Ishikawa (cell line): Measurements from ENCODE around the gene RRH.

Source experiments
- CREB1 ChIP-seq: IDR thresholded peaks from 2 replicates; pipeline ENCODE4 v1.6.1; 2012; ENCODE audit warnings: low read depth
- EP300 ChIP-seq: IDR thresholded peaks from 2 replicates; pipeline ENCODE4 v1.6.1; 2012; ENCODE audit warnings: borderline replicate concordance
- FOXM1 ChIP-seq: IDR thresholded peaks from 2 replicates; pipeline ENCODE4 v1.6.1; 2012; ENCODE audit warnings: low read depth, borderline replicate concordance
- NFIC ChIP-seq: IDR thresholded peaks from 2 replicates; pipeline ENCODE4 v1.6.1; 2012
- TAF1 ChIP-seq: IDR thresholded peaks from 2 replicates; pipeline ENCODE4 v1.6.1; 2012; ENCODE audit warnings: low read depth, mild to moderate bottlenecking
- TCF12 ChIP-seq: IDR thresholded peaks from 2 replicates; pipeline ENCODE4 v1.6.1; 2012; ENCODE audit warnings: low read depth
- TEAD4 ChIP-seq: IDR thresholded peaks from 2 replicates; pipeline ENCODE4 v1.6.1; 2012
- YY1 ChIP-seq: IDR thresholded peaks from 2 replicates; pipeline ENCODE4 v1.6.1; 2012; ENCODE audit warnings: low read depth
- ZBTB7A ChIP-seq: IDR thresholded peaks from 2 replicates; pipeline ENCODE4 v1.6.1; 2012; ENCODE audit warnings: low read depth
- TF ChIP-seq, protein P1 (sequence below): IDR thresholded peaks from 2 replicates; pipeline ENCODE4 v1.6.1; 2012; ENCODE audit warnings: low read depth, mild to moderate bottlenecking
- TF ChIP-seq, protein P2 (sequence below): IDR thresholded peaks from 2 replicates; pipeline ENCODE4 v1.6.1; 2012
- TF ChIP-seq, protein P3 (sequence below): IDR thresholded peaks from 2 replicates; pipeline ENCODE4 v1.6.1; 2012

DNA sequence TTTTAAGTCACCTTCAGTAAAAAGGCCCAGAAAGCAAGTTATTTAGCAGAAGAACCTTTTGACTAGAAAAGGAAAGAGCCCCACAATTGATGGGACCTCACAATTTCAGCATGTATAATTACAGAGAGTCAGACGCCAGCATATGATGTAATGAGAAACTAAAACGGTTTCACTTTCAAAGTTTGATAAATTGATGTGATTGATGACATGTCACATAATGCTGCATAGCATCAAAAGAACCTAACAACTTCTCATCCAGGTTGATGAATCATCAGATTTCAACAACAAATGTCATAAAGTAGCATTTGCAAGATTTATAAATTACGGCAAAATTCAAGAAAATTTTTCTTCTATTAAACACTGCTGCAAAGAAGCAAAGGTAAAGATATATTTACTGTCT lies 16.1 kb upstream of the RRH start:
- TF ChIP-seq, protein P1, sequence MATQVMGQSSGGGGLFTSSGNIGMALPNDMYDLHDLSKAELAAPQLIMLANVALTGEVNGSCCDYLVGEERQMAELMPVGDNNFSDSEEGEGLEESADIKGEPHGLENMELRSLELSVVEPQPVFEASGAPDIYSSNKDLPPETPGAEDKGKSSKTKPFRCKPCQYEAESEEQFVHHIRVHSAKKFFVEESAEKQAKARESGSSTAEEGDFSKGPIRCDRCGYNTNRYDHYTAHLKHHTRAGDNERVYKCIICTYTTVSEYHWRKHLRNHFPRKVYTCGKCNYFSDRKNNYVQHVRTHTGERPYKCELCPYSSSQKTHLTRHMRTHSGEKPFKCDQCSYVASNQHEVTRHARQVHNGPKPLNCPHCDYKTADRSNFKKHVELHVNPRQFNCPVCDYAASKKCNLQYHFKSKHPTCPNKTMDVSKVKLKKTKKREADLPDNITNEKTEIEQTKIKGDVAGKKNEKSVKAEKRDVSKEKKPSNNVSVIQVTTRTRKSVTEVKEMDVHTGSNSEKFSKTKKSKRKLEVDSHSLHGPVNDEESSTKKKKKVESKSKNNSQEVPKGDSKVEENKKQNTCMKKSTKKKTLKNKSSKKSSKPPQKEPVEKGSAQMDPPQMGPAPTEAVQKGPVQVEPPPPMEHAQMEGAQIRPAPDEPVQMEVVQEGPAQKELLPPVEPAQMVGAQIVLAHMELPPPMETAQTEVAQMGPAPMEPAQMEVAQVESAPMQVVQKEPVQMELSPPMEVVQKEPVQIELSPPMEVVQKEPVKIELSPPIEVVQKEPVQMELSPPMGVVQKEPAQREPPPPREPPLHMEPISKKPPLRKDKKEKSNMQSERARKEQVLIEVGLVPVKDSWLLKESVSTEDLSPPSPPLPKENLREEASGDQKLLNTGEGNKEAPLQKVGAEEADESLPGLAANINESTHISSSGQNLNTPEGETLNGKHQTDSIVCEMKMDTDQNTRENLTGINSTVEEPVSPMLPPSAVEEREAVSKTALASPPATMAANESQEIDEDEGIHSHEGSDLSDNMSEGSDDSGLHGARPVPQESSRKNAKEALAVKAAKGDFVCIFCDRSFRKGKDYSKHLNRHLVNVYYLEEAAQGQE, result no peak
- TF ChIP-seq, protein P2, sequence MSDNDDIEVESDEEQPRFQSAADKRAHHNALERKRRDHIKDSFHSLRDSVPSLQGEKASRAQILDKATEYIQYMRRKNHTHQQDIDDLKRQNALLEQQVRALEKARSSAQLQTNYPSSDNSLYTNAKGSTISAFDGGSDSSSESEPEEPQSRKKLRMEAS, result no peak
- TF ChIP-seq NFIC (no peak), FOXM1 (no peak), EP300 (no peak), CREB1 (no peak), TAF1 (no peak), TEAD4 (no peak), ZBTB7A (no peak), TCF12 (no peak), YY1 (no peak)
- TF ChIP-seq, protein P3, sequence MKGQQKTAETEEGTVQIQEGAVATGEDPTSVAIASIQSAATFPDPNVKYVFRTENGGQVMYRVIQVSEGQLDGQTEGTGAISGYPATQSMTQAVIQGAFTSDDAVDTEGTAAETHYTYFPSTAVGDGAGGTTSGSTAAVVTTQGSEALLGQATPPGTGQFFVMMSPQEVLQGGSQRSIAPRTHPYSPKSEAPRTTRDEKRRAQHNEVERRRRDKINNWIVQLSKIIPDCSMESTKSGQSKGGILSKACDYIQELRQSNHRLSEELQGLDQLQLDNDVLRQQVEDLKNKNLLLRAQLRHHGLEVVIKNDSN, result no peak
